Stimulated activated CD8-positive, alpha-beta memory T cell treated with anti-CD3 and anti-CD28 coated beads, Interleukin-2, amount 100 ng/mL, for 48 hours (primary cell): Measurements from ENCODE around the gene PCP2.

Source experiments
- DNase-seq, 2 donors: peaks; one replicate each; pipeline ENCODE4 v3.0.0-alpha.2; 2020; ENCODE audit warnings: low read depth in 2 of 2

PCP2 gene

GRCh38 chr19:7596211-7596937, 37.1 kb downstream of the PCP2 start:
- no peak for DNase-seq

DNA sequence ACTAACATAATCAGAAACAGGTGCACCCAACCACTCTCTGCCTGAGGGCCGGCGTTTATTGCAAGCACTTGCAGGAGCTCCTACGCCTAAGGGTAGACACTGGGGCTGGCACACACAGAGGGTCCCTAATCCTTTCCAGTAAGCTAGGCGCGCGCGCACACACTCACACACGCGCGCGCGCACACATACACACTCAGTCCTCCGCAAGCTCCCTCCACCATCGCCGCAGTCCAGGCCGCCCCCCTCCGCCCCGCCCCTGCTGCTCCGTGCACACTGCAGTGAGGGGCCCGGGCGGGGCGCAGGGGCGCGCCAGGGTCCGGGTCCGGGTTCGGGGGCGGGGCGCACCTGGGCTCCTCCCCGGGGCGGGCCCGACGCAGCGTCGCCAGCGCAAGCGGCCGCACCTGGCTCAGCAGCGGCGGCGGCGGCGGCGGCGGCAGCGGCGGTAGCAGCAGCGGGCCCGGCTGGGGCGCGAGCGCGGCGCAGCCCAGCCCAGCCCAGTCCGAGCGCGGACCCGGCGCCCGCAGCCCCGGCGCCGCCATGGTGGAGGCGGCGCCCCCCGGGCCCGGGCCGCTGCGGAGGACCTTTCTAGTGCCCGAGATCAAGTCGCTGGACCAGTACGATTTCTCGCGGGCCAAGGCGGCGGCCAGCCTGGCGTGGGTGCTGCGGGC, 37.9 kb downstream of the PCP2 start, which contains the start of gene CAMSAP3:
CAMSAP3 (plus strand) TSS at position 398 of the 668 bp plus-strand sequence; CDS start at position 538, 140 bp downstream.
- DNase-seq: peak; percentile 17 to 26

- DNase-seq: no peak
Observed at GRCh38 chr19:7590256-7590655, 43.3 kb downstream of the PCP2 start.

DNA sequence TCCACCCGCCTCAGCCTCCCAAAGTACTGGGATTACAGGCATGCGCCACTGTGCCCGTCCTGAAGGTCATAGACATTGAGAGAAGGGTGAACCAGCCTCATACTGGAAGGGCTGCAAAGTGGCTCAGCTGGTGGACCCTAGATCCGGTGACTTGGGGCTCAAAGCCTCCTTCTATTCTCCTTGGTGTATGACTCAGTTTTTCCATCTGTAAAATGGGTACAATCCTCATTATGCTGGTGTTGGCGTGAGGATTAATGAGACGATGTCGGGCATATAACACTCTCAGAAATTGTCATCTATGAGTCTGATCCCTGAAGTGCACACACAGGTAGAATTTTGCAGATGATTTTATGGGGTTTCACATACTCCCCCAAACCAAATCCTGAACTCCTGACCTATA, 43.7 kb downstream of the PCP2 start:
- no peak for DNase-seq

GRCh38 chr19:7582446-7582845, 51.1 kb downstream of the PCP2 start:
- no peak for DNase-seq
